Activated CD8-positive, alpha-beta memory T cell treated with anti-CD3 and anti-CD28 coated beads, Interleukin-2, amount 50 U/mL, for 1 hour (primary cell): Measurements from ENCODE around the gene DNM1.

Source experiments
- DNase-seq: peaks from one replicate; pipeline ENCODE4 v3.0.0-alpha.2; 2020; ENCODE audit errors: extremely low read depth

The DNM1 gene

GRCh38 chr9:128205296-128205944, 2.2 kb downstream of the DNM1 start:
- DNase-seq: no peak

GRCh38 chr9:128206484-128206883, 3.3 kb downstream of the DNM1 start:
- no peak for DNase-seq

GRCh38 chr9:128206916-128207910, 4.0 kb downstream of the DNM1 start:
- DNase-seq: no peak

GRCh38 chr9:128208386-128208785, 5.2 kb downstream of the DNM1 start:
- DNase-seq: no peak

- DNase-seq: no peak
Measured at GRCh38 chr9:128208946-128209669, 5.9 kb downstream of the DNM1 start.

GRCh38 chr9:128211186-128211980, 8.2 kb downstream of the DNM1 start:
- no peak for DNase-seq

GRCh38 chr9:128211981-128212281, 8.8 kb downstream of the DNM1 start:
- DNase-seq: no peak

GRCh38 chr9:128213746-128214497, 10.7 kb downstream of the DNM1 start:
- no peak for DNase-seq

- no peak for DNase-seq
Measured at GRCh38 chr9:128214571-128215490, 11.7 kb downstream of the DNM1 start.

- DNase-seq: no peak
Measured at GRCh38 chr9:128215491-128216409, 12.6 kb downstream of the DNM1 start.

GRCh38 chr9:128216781-128217553, 13.8 kb downstream of the DNM1 start:
- no peak for DNase-seq

GRCh38 chr9:128218172-128218517, 15.0 kb downstream of the DNM1 start:
- no peak for DNase-seq

GRCh38 chr9:128218518-128219389, 15.6 kb downstream of the DNM1 start:
- peak; percentile 67 for DNase-seq

GRCh38 chr9:128219831-128220230, 16.7 kb downstream of the DNM1 start:
- DNase-seq: no peak

GRCh38 chr9:128222026-128222425, 18.8 kb downstream of the DNM1 start:
- DNase-seq: no peak

GRCh38 chr9:128222880-128223670, 19.9 kb downstream of the DNM1 start:
- no peak for DNase-seq
